HepG2 (cell line): ENCODE results near the gene EFCAB8. TPM values are rescaled to one million over a fixed set of nuclear protein-coding genes. Genes with fewer than 3 reads are reported as not detected.

ENCODE experiments used
- ATAC-seq: fragments of 200-7000 bp; cut with Tn5 transposase; 3 replicates; pipeline ENCODE4 v1.9.1; 2020; ENCODE audit warnings: mild to moderate bottlenecking, moderate library complexity
- BruUV-seq: library from RNA; stranded (reverse); fragments of 400-500 nt; replicated peaks from 2 replicates; lab custom pipeline; 2021; lab: Mats Ljungman, UMichigan
- CTCF ChIA-PET: fragments of 300-600 bp; formaldehyde crosslinking; extraction: SDS; loops from one replicate; lab custom pipeline; 2021; ENCODE audit warnings: low total read pairs, inconsistent platforms, low intra/inter-chr PET ratio; lab: Yijun Ruan, JAX
- POLR2A ChIA-PET: fragments of 350-600 bp; sonication (Branson Sonifier 250); formaldehyde crosslinking; loops from one replicate; lab custom pipeline; 2020; ENCODE audit warnings: antibody characterized with exemption, inconsistent platforms; lab: Yijun Ruan, JAX
- DNase-seq: peaks from one replicate; pipeline ENCODE4 v3.0.0-alpha.2; 2015; ENCODE audit warnings: low spot score
- FAIRE-seq: peaks from 3 replicates; lab custom pipeline; 2011; peaks lifted over from hg19 to GRCh38; lab: Jason Lieb, UNC
- H2AFZ ChIP-seq: one replicate; pipeline ENCODE4 v1.6.1; 2011; ENCODE audit warnings: low read length, inconsistent platforms
- H3K27ac ChIP-seq: fragments of 300-600 bp; 3 replicates; pipeline ENCODE4 v1.8.0; 2011; ENCODE audit warnings: mixed run types, mild to moderate bottlenecking, mixed read lengths, low read length, inconsistent platforms; ENCODE audit not compliant: insufficient read depth; ENCODE audit errors: extremely low read length
- H3K27me3 ChIP-seq, 2 experiments: fragments of 200-600 bp in 1 of 2; 2 replicates in 1 of 2; 3 replicates in 1 of 2; pipeline versions ENCODE4 v1.6.0 to v1.8.0; 2011; ENCODE audit warnings: low read length in 2 of 2, mild to moderate bottlenecking in 2 of 2, moderate library complexity in 2 of 2, inconsistent platforms in 1 of 2; ENCODE audit not compliant: insufficient read depth in 2 of 2, control insufficient read depth in 1 of 2
- H3K36me3 ChIP-seq, 2 experiments: fragments of 200-600 bp in 1 of 2; replicated peaks in 1 of 2; 2 replicates in 1 of 2; 3 replicates in 1 of 2; pipeline versions ENCODE4 v1.5.1 to v1.8.0; 2011; ENCODE audit warnings: low read length in 2 of 2, inconsistent platforms in 1 of 2; ENCODE audit not compliant: insufficient read depth in 2 of 2, control insufficient read depth in 1 of 2
- H3K4me1 ChIP-seq: 2 replicates; pipeline ENCODE4 v1.5.1; 2012; ENCODE audit warnings: low read length, inconsistent platforms; ENCODE audit not compliant: insufficient read depth
- H3K4me2 ChIP-seq: 2 replicates; pipeline ENCODE4 v1.6.0; 2011; ENCODE audit warnings: low read depth, low read length, inconsistent platforms
- H3K4me3 ChIP-seq, 3 experiments: fragments of 200-600 bp in 1 of 3; sonication (generic), shearing (Covaris generic) in 1 of 3; replicated peaks in 1 of 3; 2 replicates each; pipeline ENCODE4 v1.5.1; 2011 to 2016; ENCODE audit warnings: low read length in 3 of 3, inconsistent platforms in 2 of 3, low read depth in 2 of 3, mild to moderate bottlenecking in 2 of 3, control low read depth in 1 of 3, mixed read lengths in 1 of 3; ENCODE audit not compliant: insufficient read depth in 1 of 3
- H3K79me2 ChIP-seq: one replicate; pipeline ENCODE4 v1.6.1; 2011; ENCODE audit warnings: low read length, inconsistent platforms; ENCODE audit not compliant: insufficient read depth
- H3K9ac ChIP-seq: 2 replicates; pipeline ENCODE4 v1.6.0; 2011; ENCODE audit warnings: mild to moderate bottlenecking, low read depth, low read length, inconsistent platforms; ENCODE audit not compliant: insufficient read depth
- H3K9me3 ChIP-seq: 2 replicates; pipeline ENCODE4 v1.5.1; 2012; ENCODE audit warnings: mild to moderate bottlenecking, low read length
- H4K20me1 ChIP-seq: 2 replicates; pipeline ENCODE4 v1.6.0; 2011; ENCODE audit warnings: inconsistent platforms, mild to moderate bottlenecking, low read length, moderate library complexity; ENCODE audit not compliant: insufficient read depth
- ETV5 ChIP-seq: IDR thresholded peaks from 2 replicates; pipeline ENCODE4 v1.6.1; 2018; ENCODE audit warnings: missing biosample characterization, missing genetic modification reagents, inconsistent platforms, borderline replicate concordance
- HIVEP1 ChIP-seq: sonication (generic); formaldehyde crosslinking; IDR thresholded peaks from 2 replicates; pipeline ENCODE4 v1.4.0; 2020; ENCODE audit warnings: mild to moderate bottlenecking, missing genetic modification reagents
- HOXA3 ChIP-seq: sonication (generic); formaldehyde crosslinking; IDR thresholded peaks from 2 replicates; pipeline ENCODE4 v1.5.0; 2020; ENCODE audit warnings: missing genetic modification reagents
- MAFG ChIP-seq: sonication (generic); formaldehyde crosslinking; IDR thresholded peaks from 2 replicates; pipeline ENCODE4 v1.5.1; 2020; ENCODE audit warnings: mild to moderate bottlenecking, missing genetic modification reagents
- MAFK ChIP-seq, 2 experiments: IDR thresholded peaks in 1 of 2; conservative IDR thresholded peaks in 1 of 2; 2 replicates each; pipeline ENCODE4 v1.6.1; 2011; ENCODE audit warnings: improper control_type of control experiment in 2 of 2, low read length in 2 of 2
- NR2F1 ChIP-seq, 2 experiments: fragments of 450-650 bp in 1 of 2; formaldehyde crosslinking in 1 of 2; IDR thresholded peaks; 2 replicates each; pipeline versions ENCODE4 v1.5.0 to v1.6.1; 2016 to 2020; ENCODE audit warnings: mild to moderate bottlenecking in 1 of 2, missing compliant biosample characterization in 1 of 2, missing genetic modification reagents in 1 of 2, moderate library complexity in 1 of 2
- REPIN1 ChIP-seq: sonication (generic); formaldehyde crosslinking; IDR thresholded peaks from 2 replicates; pipeline ENCODE4 v1.8.0; 2022; ENCODE audit warnings: missing genetic modification reagents, low read depth, mild to moderate bottlenecking, borderline replicate concordance
- SIN3A ChIP-seq: IDR thresholded peaks from 2 replicates; pipeline ENCODE4 v1.6.1; 2011; ENCODE audit warnings: low read depth, mild to moderate bottlenecking, control low read depth, low read length, borderline replicate concordance
- SIN3B ChIP-seq: fragments of 150-350 bp; IDR thresholded peaks from 2 replicates; pipeline ENCODE4 v1.6.1; 2014; ENCODE audit warnings: low read length
- SRY ChIP-seq: sonication (generic); formaldehyde crosslinking; IDR thresholded peaks from 2 replicates; pipeline ENCODE4 v1.8.0; 2022; ENCODE audit warnings: mild to moderate bottlenecking, missing genetic modification reagents
- TBL1XR1 ChIP-seq: fragments of 150-350 bp; IDR thresholded peaks from 2 replicates; pipeline ENCODE4 v1.6.1; 2014; ENCODE audit warnings: borderline replicate concordance, low read length; ENCODE audit not compliant: partially characterized antibody
- ZBTB21 ChIP-seq: sonication (generic); formaldehyde crosslinking; IDR thresholded peaks from 2 replicates; pipeline ENCODE4 v1.4.0; 2020; ENCODE audit warnings: missing genetic modification reagents
- ZNF329 ChIP-seq: sonication (generic); formaldehyde crosslinking; IDR thresholded peaks from 2 replicates; pipeline ENCODE4 v1.9.0; 2021; ENCODE audit warnings: low read depth, mild to moderate bottlenecking, missing genetic modification reagents
- ZNF451 ChIP-seq: sonication (generic); formaldehyde crosslinking; IDR thresholded peaks from 2 replicates; pipeline ENCODE4 v1.5.0; 2020; ENCODE audit warnings: mild to moderate bottlenecking, missing genetic modification reagents
- ZNF749 ChIP-seq: sonication (generic); formaldehyde crosslinking; IDR thresholded peaks from 2 replicates; pipeline ENCODE4 v1.8.0; 2022; ENCODE audit warnings: mild to moderate bottlenecking, missing genetic modification reagents, moderate library complexity, borderline replicate concordance
- ZNF75D ChIP-seq: sonication (generic); formaldehyde crosslinking; IDR thresholded peaks from 2 replicates; pipeline ENCODE4 v1.8.1; 2023; ENCODE audit warnings: missing genetic modification reagents, mild to moderate bottlenecking, borderline replicate concordance
- ZNF83 ChIP-seq: sonication (generic); formaldehyde crosslinking; IDR thresholded peaks from 2 replicates; pipeline ENCODE4 v1.4.0; 2020; ENCODE audit warnings: missing genetic modification reagents, mild to moderate bottlenecking, borderline replicate concordance
- WGBS: methylation state at CpG from one replicate; pipeline ENCODE4 v1.1.6; 2017; ENCODE audit warnings: low lambda C conversion rate; 5-methylcytosine and 5-hydroxymethylcytosine counted together
- in situ Hi-C: cut with HindIII; loops from 2 replicates; pipeline ENCODE4 v1.10.0; 2017; ENCODE audit warnings: low pct_unique_long_range_greater_than_20kb; ENCODE audit not compliant: extremely low pct_ligation_motif_present
- intact Hi-C: fragments of 100-400 bp; cut with micrococcal nuclease; formaldehyde crosslinking; loops from one replicate; pipeline ENCODE4 v1.10.0; 2022; ENCODE audit not compliant: unreplicated experiment
- polyA plus RNA-seq, 8 experiments: library from polyadenylated mRNA; depleted of rRNA in 3 of 8; stranded (reverse) in 7 of 8; unstranded in 1 of 8; fragments of >200 nt; fragmentation: Illumina TruSeq in 4 of 8; extraction: Trizol in 4 of 8; gene quantifications; 2 replicates each; pipeline versions ENCODE4 v1.2.1 to v1.2.3, GENCODE V29; 2011 to 2016; ENCODE audit warnings: low read depth in 4 of 8, missing spikeins in 1 of 8, mixed read lengths in 1 of 8; ENCODE audit not compliant: insufficient read depth in 1 of 8
- total RNA-seq, 5 experiments: library from RNA; depleted of rRNA; stranded (reverse); fragments of >200 nt; fragmentation: Illumina TruSeq; extraction: Trizol; gene quantifications; 2 replicates each; pipeline ENCODE4 v1.2.3, GENCODE V29; 2016; ENCODE audit warnings: low read depth in 1 of 5
- TF ChIP-seq, protein P1 (sequence below): sonication (generic); formaldehyde crosslinking; IDR thresholded peaks from 2 replicates; pipeline ENCODE4 v1.4.0; 2020; ENCODE audit warnings: missing genetic modification reagents
- TF ChIP-seq, protein P2 (sequence below): sonication (generic); formaldehyde crosslinking; IDR thresholded peaks from 2 replicates; pipeline ENCODE4 v1.8.0; 2022; ENCODE audit warnings: mild to moderate bottlenecking, missing genetic modification reagents, moderate library complexity
- TF ChIP-seq, protein P3 (sequence below): sonication (generic); formaldehyde crosslinking; IDR thresholded peaks from 2 replicates; pipeline ENCODE4 v1.4.0; 2020; ENCODE audit warnings: mild to moderate bottlenecking, missing genetic modification reagents

Gene EFCAB8
- total and polyA plus RNA-seq, 2 of the 13 experiments (the other 11 are each of a cell fraction or from before 2014, with no cell fraction given), result 0.15 to 0.22 TPM

DNA sequence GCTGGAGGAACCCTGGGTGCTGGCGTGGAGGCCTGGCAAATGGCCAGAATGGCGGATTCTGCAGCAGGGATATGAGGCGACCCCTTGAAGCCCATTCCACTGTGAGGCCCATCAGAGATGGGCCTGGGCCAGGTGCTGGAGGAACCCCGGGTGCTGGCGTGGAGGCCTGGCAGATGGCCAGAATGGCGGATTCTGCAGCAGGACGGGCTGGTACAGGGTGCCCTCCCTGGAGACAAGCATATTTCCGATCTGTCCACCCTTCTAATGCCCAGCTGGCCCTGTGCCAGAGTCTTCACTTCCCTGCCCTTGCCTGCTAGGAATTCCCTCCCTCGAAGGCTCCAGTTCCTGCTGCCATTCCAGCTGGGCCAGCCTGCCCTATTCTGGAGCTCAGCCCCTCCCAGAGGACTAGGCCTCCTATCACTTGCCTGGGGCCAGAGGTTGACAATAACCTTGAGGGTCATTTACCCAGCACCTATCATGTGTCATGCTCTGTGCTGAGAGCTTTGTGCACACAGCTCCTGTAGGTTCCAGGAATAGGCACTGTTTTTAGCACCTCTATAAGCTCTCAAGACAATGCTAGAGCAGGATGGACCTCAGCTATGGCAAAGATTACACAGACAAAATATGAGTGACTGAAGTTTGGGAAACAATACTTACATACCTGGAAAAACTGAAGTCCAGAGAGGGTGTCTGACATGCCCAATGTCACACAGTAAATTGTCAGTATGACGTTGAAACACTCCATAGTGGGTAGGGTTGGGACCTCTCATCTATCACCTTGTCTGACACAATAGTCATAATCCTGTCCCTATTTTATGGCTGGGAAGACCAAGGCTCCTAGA lies 124.1 kb downstream of the EFCAB8 start:
- WGBS, result 19% methylated on average over 9 of the region's 10 CpGs
- TF ChIP-seq MAFK (conservative IDR thresholded peaks at IDR 0.05 in 1 of 2, IDR thresholded peaks at IDR 0.05 in 1 of 2; ENCODE audit: low read length in 2 of 2), result no peak
- no peak for TF ChIP-seq SIN3A
- TF ChIP-seq ZNF83, result no peak
- no peak; the same call in 1 of the 2 replicates for TF ChIP-seq ETV5
- no peak for TF ChIP-seq TBL1XR1
- TF ChIP-seq, protein P1, sequence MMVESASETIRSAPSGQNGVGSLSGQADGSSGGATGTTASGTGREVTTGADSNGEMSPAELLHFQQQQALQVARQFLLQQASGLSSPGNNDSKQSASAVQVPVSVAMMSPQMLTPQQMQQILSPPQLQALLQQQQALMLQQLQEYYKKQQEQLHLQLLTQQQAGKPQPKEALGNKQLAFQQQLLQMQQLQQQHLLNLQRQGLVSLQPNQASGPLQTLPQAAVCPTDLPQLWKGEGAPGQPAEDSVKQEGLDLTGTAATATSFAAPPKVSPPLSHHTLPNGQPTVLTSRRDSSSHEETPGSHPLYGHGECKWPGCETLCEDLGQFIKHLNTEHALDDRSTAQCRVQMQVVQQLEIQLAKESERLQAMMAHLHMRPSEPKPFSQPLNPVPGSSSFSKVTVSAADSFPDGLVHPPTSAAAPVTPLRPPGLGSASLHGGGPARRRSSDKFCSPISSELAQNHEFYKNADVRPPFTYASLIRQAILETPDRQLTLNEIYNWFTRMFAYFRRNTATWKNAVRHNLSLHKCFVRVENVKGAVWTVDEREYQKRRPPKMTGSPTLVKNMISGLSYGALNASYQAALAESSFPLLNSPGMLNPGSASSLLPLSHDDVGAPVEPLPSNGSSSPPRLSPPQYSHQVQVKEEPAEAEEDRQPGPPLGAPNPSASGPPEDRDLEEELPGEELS (CRISPR knock-in tag), result 0 out of 2 replicates have a peak, but pooled peaks have one; percentile 25
- TF ChIP-seq, protein P2, sequence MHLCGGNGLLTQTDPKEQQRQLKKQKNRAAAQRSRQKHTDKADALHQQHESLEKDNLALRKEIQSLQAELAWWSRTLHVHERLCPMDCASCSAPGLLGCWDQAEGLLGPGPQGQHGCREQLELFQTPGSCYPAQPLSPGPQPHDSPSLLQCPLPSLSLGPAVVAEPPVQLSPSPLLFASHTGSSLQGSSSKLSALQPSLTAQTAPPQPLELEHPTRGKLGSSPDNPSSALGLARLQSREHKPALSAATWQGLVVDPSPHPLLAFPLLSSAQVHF (CRISPR knock-in tag), result no peak
- no peak for TF ChIP-seq SRY (CRISPR knock-in tag)
- TF ChIP-seq NR2F1 (CRISPR knock-in tag; IDR thresholded peaks at IDR 0.05), result peak in 1 of 2 experiments; percentile 21; a peak in 1 of 4 replicates
- no peak for TF ChIP-seq REPIN1 (CRISPR knock-in tag)
- TF ChIP-seq SIN3B, result no peak
- no peak for TF ChIP-seq ZBTB21 (CRISPR knock-in tag)
- TF ChIP-seq HIVEP1 (CRISPR knock-in tag), result no peak
- TF ChIP-seq, protein P3, sequence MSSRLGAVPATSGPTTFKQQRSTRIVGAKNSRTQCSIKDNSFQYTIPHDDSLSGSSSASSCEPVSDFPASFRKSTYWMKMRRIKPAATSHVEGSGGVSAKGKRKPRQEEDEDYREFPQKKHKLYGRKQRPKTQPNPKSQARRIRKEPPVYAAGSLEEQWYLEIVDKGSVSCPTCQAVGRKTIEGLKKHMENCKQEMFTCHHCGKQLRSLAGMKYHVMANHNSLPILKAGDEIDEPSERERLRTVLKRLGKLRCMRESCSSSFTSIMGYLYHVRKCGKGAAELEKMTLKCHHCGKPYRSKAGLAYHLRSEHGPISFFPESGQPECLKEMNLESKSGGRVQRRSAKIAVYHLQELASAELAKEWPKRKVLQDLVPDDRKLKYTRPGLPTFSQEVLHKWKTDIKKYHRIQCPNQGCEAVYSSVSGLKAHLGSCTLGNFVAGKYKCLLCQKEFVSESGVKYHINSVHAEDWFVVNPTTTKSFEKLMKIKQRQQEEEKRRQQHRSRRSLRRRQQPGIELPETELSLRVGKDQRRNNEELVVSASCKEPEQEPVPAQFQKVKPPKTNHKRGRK (CRISPR knock-in tag), result no peak
- no peak for TF ChIP-seq ZNF451 (CRISPR knock-in tag)
- 0 out of 2 replicates have a peak, but pooled peaks have one; percentile 28 for TF ChIP-seq ZNF749 (CRISPR knock-in tag)
- no peak for TF ChIP-seq ZNF75D (CRISPR knock-in tag)
- no peak for TF ChIP-seq MAFG
- TF ChIP-seq ZNF329 (CRISPR knock-in tag), result no peak
- TF ChIP-seq HOXA3 (CRISPR knock-in tag), result 0 out of 2 replicates have a peak, but pooled peaks have one; percentile 9

More for the DNA sequence above, 124.1 kb downstream of the EFCAB8 start:
- no peak overlapping the region for H3K9ac ChIP-seq
- H3K4me1 ChIP-seq, result peaks cover 35% of the 10 kb centered on the region
- no TSS peak for BruUV-seq
- H3K27ac ChIP-seq, result no peak overlapping the region
- intact Hi-C loops (no loop called here), in situ Hi-C loops (no loop called here)
- no peaks in the 10 kb centered on the region for H3K9me3 ChIP-seq
- no peak overlapping the region; a peak in 1 of 6 replicates for H3K4me3 ChIP-seq
- POLR2A ChIA-PET, result no interaction called here
- FAIRE-seq (peak; percentile 76), ATAC-seq (peak; percentile 45), DNase-seq (peak; percentile 50)
- CTCF ChIA-PET, result no interaction called here
- H3K27me3 ChIP-seq, result peaks cover 6 to 67% of the 10 kb centered on the region in 2 experiments
- H3K4me2 ChIP-seq, result no peak overlapping the region; the same call in 1 of the 2 replicates
- no peaks in the 10 kb centered on the region for H3K36me3 ChIP-seq
- no peak overlapping the region for H2AFZ ChIP-seq
- H3K79me2 ChIP-seq, result no peaks in the 10 kb centered on the region
- H4K20me1 ChIP-seq, result no peaks in the 10 kb centered on the region
